HepG2 (cell line): ENCODE measurements around the gene CIROP. TPM values are rescaled to one million over a fixed set of nuclear protein-coding genes. Genes with fewer than 3 reads are reported as not detected.

Experiments
- polyA plus RNA-seq, 8 experiments: library from polyadenylated mRNA; depleted of rRNA in 3 of 8; stranded (reverse) in 7 of 8; unstranded in 1 of 8; fragments of >200 nt; fragmentation: Illumina TruSeq in 4 of 8; extraction: Trizol in 4 of 8; gene quantifications; 2 replicates each; pipeline versions ENCODE4 v1.2.1 to v1.2.3, GENCODE V29; 2011 to 2016; ENCODE audit warnings: low read depth in 4 of 8, missing spikeins in 1 of 8, mixed read lengths in 1 of 8; ENCODE audit not compliant: insufficient read depth in 1 of 8
- total RNA-seq, 5 experiments: library from RNA; depleted of rRNA; stranded (reverse); fragments of >200 nt; fragmentation: Illumina TruSeq; extraction: Trizol; gene quantifications; 2 replicates each; pipeline ENCODE4 v1.2.3, GENCODE V29; 2016; ENCODE audit warnings: low read depth in 1 of 5

Gene CIROP
- total and polyA plus RNA-seq, 2 of the 13 experiments (the other 11 are each of a cell fraction or from before 2014, with no cell fraction given): 0.07 TPM; not detected in 1

Other genes starting within 250 kb of the CIROP start
- gene LRP10, start 233.2 kb downstream of the CIROP start, total RNA-seq (2016; rRNA removed; fragmentation: Illumina TruSeq; extraction: Trizol): 8.6 and 16.9 TPM in 2 replicates
- gene LRP10, start 233.2 kb downstream of the CIROP start, polyA plus RNA-seq (2011; rRNA removed): 45.2 and 80.6 TPM in 2 replicates
- gene REM2, start 221.8 kb downstream of the CIROP start, total RNA-seq (2016; rRNA removed; fragmentation: Illumina TruSeq; extraction: Trizol): not detected in 2 replicates
- 0.20 and 0.31 TPM in 2 replicates for gene REM2, start 221.8 kb downstream of the CIROP start, polyA plus RNA-seq (2011; rRNA removed)
- gene RBM23, start 185.8 kb downstream of the CIROP start, total RNA-seq (2016; rRNA removed; fragmentation: Illumina TruSeq; extraction: Trizol): 0.52 and 1.5 TPM in 2 replicates
- gene RBM23, start 185.8 kb downstream of the CIROP start, polyA plus RNA-seq (2011; rRNA removed): 2.1 and 2.9 TPM in 2 replicates
- 210 and 289 TPM in 2 replicates for gene PRMT5, start 175.6 kb downstream of the CIROP start, total RNA-seq (2016; rRNA removed; fragmentation: Illumina TruSeq; extraction: Trizol)
- gene PRMT5, start 175.6 kb downstream of the CIROP start, polyA plus RNA-seq (2011; rRNA removed): 329 and 354 TPM in 2 replicates
- gene HAUS4, start 147.9 kb downstream of the CIROP start, total RNA-seq (2016; rRNA removed; fragmentation: Illumina TruSeq; extraction: Trizol): 130 and 141 TPM in 2 replicates
- 64.7 and 74.4 TPM in 2 replicates for gene HAUS4, start 147.9 kb downstream of the CIROP start, polyA plus RNA-seq (2011; rRNA removed)
- gene AJUBA, start 122.4 kb downstream of the CIROP start, total RNA-seq (2016; rRNA removed; fragmentation: Illumina TruSeq; extraction: Trizol): 109 and 157 TPM in 2 replicates
- gene AJUBA, start 122.4 kb downstream of the CIROP start, polyA plus RNA-seq (2011; rRNA removed): 241 and 315 TPM in 2 replicates
- gene C14orf93, start 94.8 kb downstream of the CIROP start, total RNA-seq (2016; rRNA removed; fragmentation: Illumina TruSeq; extraction: Trizol): 10.8 and 11.4 TPM in 2 replicates
- gene C14orf93, start 94.8 kb downstream of the CIROP start, polyA plus RNA-seq (2011; rRNA removed): 19.8 and 22.5 TPM in 2 replicates
- 871 and 1,316 TPM in 2 replicates for gene PSMB5, start 70.1 kb downstream of the CIROP start, total RNA-seq (2016; rRNA removed; fragmentation: Illumina TruSeq; extraction: Trizol)
- 566 and 705 TPM in 2 replicates for gene PSMB5, start 70.1 kb downstream of the CIROP start, polyA plus RNA-seq (2011; rRNA removed)
- not detected in 2 replicates for gene PSMB11, start 62.8 kb downstream of the CIROP start, total RNA-seq (2016; rRNA removed; fragmentation: Illumina TruSeq; extraction: Trizol)
- not detected in 2 replicates for gene PSMB11, start 62.8 kb downstream of the CIROP start, polyA plus RNA-seq (2011; rRNA removed)
- gene CDH24, start 47.5 kb downstream of the CIROP start, total RNA-seq (2016; rRNA removed; fragmentation: Illumina TruSeq; extraction: Trizol): 0.41 and 0.69 TPM in 2 replicates
- 0.99 and 1.2 TPM in 2 replicates for gene CDH24, start 47.5 kb downstream of the CIROP start, polyA plus RNA-seq (2011; rRNA removed)
- 102 and 165 TPM in 2 replicates for gene ACIN1, start 9.9 kb downstream of the CIROP start, total RNA-seq (2016; rRNA removed; fragmentation: Illumina TruSeq; extraction: Trizol)
- 183 and 222 TPM in 2 replicates for gene ACIN1, start 9.9 kb downstream of the CIROP start, polyA plus RNA-seq (2011; rRNA removed)
- gene C14orf119, start 9.5 kb downstream of the CIROP start, total RNA-seq (2016; rRNA removed; fragmentation: Illumina TruSeq; extraction: Trizol): 206 and 299 TPM in 2 replicates
- gene C14orf119, start 9.5 kb downstream of the CIROP start, polyA plus RNA-seq (2011; rRNA removed): 104 and 117 TPM in 2 replicates
- 0.11 TPM in 1 of 2 replicates, not detected in the other for gene CEBPE, start 14.3 kb upstream of the CIROP start, total RNA-seq (2016; rRNA removed; fragmentation: Illumina TruSeq; extraction: Trizol)
- gene CEBPE, start 14.3 kb upstream of the CIROP start, polyA plus RNA-seq (2011; rRNA removed): 0.09 and 0.10 TPM in 2 replicates
- not detected in 2 replicates for gene SLC7A8, start 78.7 kb upstream of the CIROP start, total RNA-seq (2016; rRNA removed; fragmentation: Illumina TruSeq; extraction: Trizol)
- 0.03 and 0.25 TPM in 2 replicates for gene SLC7A8, start 78.7 kb upstream of the CIROP start, polyA plus RNA-seq (2011; rRNA removed)
- gene RNF212B, start 132.9 kb upstream of the CIROP start, total RNA-seq (2016; rRNA removed; fragmentation: Illumina TruSeq; extraction: Trizol): not detected in 2 replicates
- 0.05 TPM in 1 of 2 replicates, not detected in the other for gene RNF212B, start 132.9 kb upstream of the CIROP start, polyA plus RNA-seq (2011; rRNA removed)
- gene HOMEZ, start 181.1 kb upstream of the CIROP start, total RNA-seq (2016; rRNA removed; fragmentation: Illumina TruSeq; extraction: Trizol): 13.6 and 14.5 TPM in 2 replicates
- gene HOMEZ, start 181.1 kb upstream of the CIROP start, polyA plus RNA-seq (2011; rRNA removed): 31.8 and 35.0 TPM in 2 replicates
- 8.3 and 16.5 TPM in 2 replicates for gene PPP1R3E, start 197.9 kb upstream of the CIROP start, total RNA-seq (2016; rRNA removed; fragmentation: Illumina TruSeq; extraction: Trizol)
- 22.5 and 26.5 TPM in 2 replicates for gene PPP1R3E, start 197.9 kb upstream of the CIROP start, polyA plus RNA-seq (2011; rRNA removed)
- gene BCL2L2, start 201.8 kb upstream of the CIROP start, total RNA-seq (2016; rRNA removed; fragmentation: Illumina TruSeq; extraction: Trizol): 26.6 and 28.1 TPM in 2 replicates
- gene BCL2L2, start 201.8 kb upstream of the CIROP start, polyA plus RNA-seq (2011; rRNA removed): 49.8 and 58.5 TPM in 2 replicates
- 173 and 233 TPM in 2 replicates for gene PABPN1, start 216.5 kb upstream of the CIROP start, total RNA-seq (2016; rRNA removed; fragmentation: Illumina TruSeq; extraction: Trizol)
- 524 and 560 TPM in 2 replicates for gene PABPN1, start 216.5 kb upstream of the CIROP start, polyA plus RNA-seq (2011; rRNA removed)
- 0.48 and 0.95 TPM in 2 replicates for gene SLC22A17, start 247.9 kb upstream of the CIROP start, total RNA-seq (2016; rRNA removed; fragmentation: Illumina TruSeq; extraction: Trizol)
- 1.1 and 1.8 TPM in 2 replicates for gene SLC22A17, start 247.9 kb upstream of the CIROP start, polyA plus RNA-seq (2011; rRNA removed)